ENCODE results near the gene ATP11A. TPM values are rescaled to one million over a fixed set of nuclear protein-coding genes. Genes with fewer than 3 reads are reported as not detected.

Gene ATP11A
- total and polyA plus RNA-seq, 2 donors (not counting 3 experiments of a cell fraction or from before 2014, with no cell fraction given), result 16.5 to 88.1 TPM

DNA sequence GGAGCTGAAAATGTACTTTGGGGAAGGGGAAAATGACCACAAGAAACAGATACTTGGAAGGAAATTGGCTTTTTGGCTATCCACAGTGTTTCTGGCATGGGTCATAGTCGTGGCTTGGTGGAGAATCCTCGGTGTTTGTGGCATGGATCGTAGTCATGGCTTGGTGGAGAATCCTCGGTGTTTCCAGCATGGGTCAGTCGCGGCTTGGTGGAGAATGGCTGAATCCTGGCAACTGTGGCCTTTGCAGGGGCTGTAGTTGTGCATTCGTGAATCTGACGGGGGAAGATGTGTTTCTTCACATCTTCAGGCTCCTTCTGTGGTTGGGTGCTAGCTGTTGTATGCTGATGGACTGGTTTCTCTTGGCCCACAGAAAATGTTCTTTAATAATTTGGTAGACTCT, 217.4 kb downstream of the ATP11A start:
- no peak for DNase-seq (ENCODE audit: low read depth, low spot score)
- no peak overlapping the region for H3K27ac ChIP-seq (ENCODE audit: insufficient read depth, low read depth, low read length)
- POLR2A ChIA-PET, result no interaction called here
- FAIRE-seq, result no peak
- no peaks in the 10 kb centered on the region for H3K4me1 ChIP-seq (ENCODE audit: control insufficient read depth, extremely low read depth, insufficient read depth, low read length)
- H3K79me2 ChIP-seq (ENCODE audit: control insufficient read depth, insufficient read depth, low read length), result no peaks in the 10 kb centered on the region
- no peaks in the 10 kb centered on the region for H4K20me1 ChIP-seq (replicated peaks; ENCODE audit: control insufficient read depth, extremely low read depth, insufficient read depth, low read length)
- CTCF ChIA-PET, result no interaction called here
- H3K4me2 ChIP-seq (ENCODE audit: insufficient read depth, low read length), result no peak overlapping the region
- no peaks in the 10 kb centered on the region for H3K9me1 ChIP-seq (replicated peaks; ENCODE audit: control insufficient read depth, extremely low read depth, insufficient read depth, low read length)
- dilution Hi-C loops (cut with MboI; ENCODE audit: extremely low pct_ligation_motif_present, low sequenced_read_pairs) (no loop called here), intact Hi-C loops (cut with micrococcal nuclease) (no loop called here)
- TF ChIP-seq FOS (IDR thresholded peaks at IDR 0.05; ENCODE audit: borderline replicate concordance, insufficient read depth, low read length) (no peak), MYC (IDR thresholded peaks at IDR 0.05; ENCODE audit: low read depth, low read length) (no peak), GATA2 (IDR thresholded peaks at IDR 0.05; ENCODE audit: insufficient read depth, insufficient read length, low read depth, low read length) (no peak), POLR2AphosphoS5 (IDR thresholded peaks at IDR 0.05; ENCODE audit: insufficient read depth, low read depth, low read length) (no peak), EZH2 (IDR thresholded peaks at IDR 0.05; ENCODE audit: borderline replicate concordance, low read depth, low read length, severe bottlenecking) (no peak), CTCF (IDR thresholded peaks at IDR 0.05; ENCODE audit: extremely low read depth in 1 of 2, insufficient read depth in 1 of 2, low read depth in 1 of 2, low read length in 2 of 2) (no peak), POLR2A (IDR thresholded peaks at IDR 0.05; ENCODE audit: low read depth, low read length) (no peak), JUN (IDR thresholded peaks at IDR 0.05; ENCODE audit: borderline replicate concordance, insufficient read depth, insufficient read length, low read depth) (no peak)
- TF ChIP-seq, protein P1, sequence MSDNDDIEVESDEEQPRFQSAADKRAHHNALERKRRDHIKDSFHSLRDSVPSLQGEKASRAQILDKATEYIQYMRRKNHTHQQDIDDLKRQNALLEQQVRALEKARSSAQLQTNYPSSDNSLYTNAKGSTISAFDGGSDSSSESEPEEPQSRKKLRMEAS (IDR thresholded peaks at IDR 0.05; ENCODE audit: insufficient read depth, insufficient read length), result no peak
- no peaks in the 10 kb centered on the region for H3K9me3 ChIP-seq (replicated peaks; ENCODE audit: control insufficient read depth, insufficient read depth, low read length)
- no peak overlapping the region for H2AFZ ChIP-seq (ENCODE audit: low read depth, low read length)
- BruUV-seq (replicated peaks), result no TSS peak
- H3K4me3 ChIP-seq (replicated peaks in 1 of 3; ENCODE audit: insufficient read depth in 1 of 3, low read depth in 1 of 3, low read length in 3 of 3), result no peak overlapping the region
- no peak overlapping the region for H3K9ac ChIP-seq (replicated peaks; ENCODE audit: extremely low read depth, insufficient read depth, low read length)
- H3K36me3 ChIP-seq (ENCODE audit: control insufficient read depth in 2 of 2, extremely low read depth in 1 of 2, insufficient read depth in 2 of 2, low read length in 2 of 2), result no peaks in the 10 kb centered on the region
- no peaks in the 10 kb centered on the region for H3K27me3 ChIP-seq (ENCODE audit: control insufficient read depth in 2 of 2, insufficient read depth in 2 of 2, low read length in 2 of 2)

Data from endothelial cell of umbilical vein (primary cell).